OCI-LY3 (cell line): ENCODE data around the gene SRPK1.

Experiments used
- H2AFZ ChIP-seq: fragments of 200-600, 300-600 bp; shearing (Covaris generic); 2 replicates; pipeline ENCODE4 v1.6.0; 2014; ENCODE audit warnings: antibody characterized with exemption, low read depth, low read length
- H3K27ac ChIP-seq: fragments of 200-600, 300-600 bp; sonication (generic); 2 replicates; pipeline ENCODE4 v1.5.1; 2014; ENCODE audit warnings: mild to moderate bottlenecking, low read length, moderate library complexity, mixed read lengths
- H3K27me3 ChIP-seq: fragments of 200-600, 300-600 bp; sonication (generic); 2 replicates; pipeline ENCODE4 v1.6.1; 2014; ENCODE audit warnings: low read depth, low read length, mixed read lengths
- H3K36me3 ChIP-seq: fragments of 200-600, 300-600 bp; sonication (generic); replicated peaks from 2 replicates; pipeline ENCODE3; 2014; ENCODE audit warnings: low read depth, low read length, mixed read lengths
- H3K4me1 ChIP-seq: fragments of 300-600, 200-600 bp; sonication (generic); 2 replicates; pipeline ENCODE4 v1.6.1; 2014; ENCODE audit warnings: low read length, mixed read lengths
- H3K4me2 ChIP-seq: fragments of 200-600, 300-600 bp; sonication (generic); 2 replicates; pipeline ENCODE4 v1.6.1; 2014; ENCODE audit warnings: low read length, mixed read lengths
- H3K4me3 ChIP-seq: fragments of 300-600, 200-600 bp; sonication (generic); 2 replicates; pipeline ENCODE4 v1.5.1; 2014; ENCODE audit warnings: antibody characterized with exemption, mild to moderate bottlenecking, low read length, moderate library complexity
- H3K79me2 ChIP-seq: fragments of 300-600, 200-600 bp; shearing (Covaris generic); 2 replicates; pipeline ENCODE4 v1.6.1; 2014; ENCODE audit warnings: mild to moderate bottlenecking, low read length, mixed read lengths
- H3K9ac ChIP-seq: fragments of 300-600, 200-600 bp; shearing (Covaris generic); 2 replicates; pipeline ENCODE4 v1.6.0; 2014; ENCODE audit warnings: mild to moderate bottlenecking, low read length, moderate library complexity
- H3K9me3 ChIP-seq: fragments of 200-600, 300-600 bp; shearing (Covaris generic); 2 replicates; pipeline ENCODE4 v1.6.1; 2014; ENCODE audit warnings: low read length, mixed read lengths; ENCODE audit not compliant: insufficient read depth
- H4K20me1 ChIP-seq: fragments of 200-600, 300-600 bp; sonication (generic); 2 replicates; pipeline ENCODE4 v1.6.1; 2016; ENCODE audit warnings: low read length, mixed read lengths; ENCODE audit not compliant: insufficient read depth
- CTCF ChIP-seq: fragments of 200-600, 300-600 bp; sonication (generic); IDR thresholded peaks from 2 replicates; pipeline ENCODE4 v1.5.1; 2014; ENCODE audit warnings: antibody characterized with exemption, low read length, low read depth
- EZH2phosphoT487 ChIP-seq: fragments of 200-600 bp; shearing (Covaris generic); IDR thresholded peaks from 2 replicates; pipeline ENCODE4 v1.6.1; 2018; ENCODE audit warnings: antibody characterized with exemption, mixed run types, low read depth

Gene SRPK1

GRCh38 chr6:35839019-35839418, 81.9 kb downstream of the SRPK1 start:
- no peak overlapping the region for H2AFZ ChIP-seq
- no peaks in the 10 kb centered on the region for H3K4me1 ChIP-seq
- no peak overlapping the region for H3K27ac ChIP-seq
- no peak overlapping the region for H3K4me3 ChIP-seq
- peaks cover 73% of the 10 kb centered on the region for H3K36me3 ChIP-seq
- H3K4me2 ChIP-seq = no peak overlapping the region
- H3K9ac ChIP-seq = no peak overlapping the region
- no peak for TF ChIP-seq EZH2phosphoT487
- no peak for TF ChIP-seq CTCF
- H3K27me3 ChIP-seq = no peaks in the 10 kb centered on the region
- no peaks in the 10 kb centered on the region for H3K79me2 ChIP-seq
- no peaks in the 10 kb centered on the region for H4K20me1 ChIP-seq
- H3K9me3 ChIP-seq = no peaks in the 10 kb centered on the region

- TF ChIP-seq CTCF (no peak), EZH2phosphoT487 (no peak)
- Histone ChIP-seq H4K20me1 (no peaks in the 10 kb centered on the region), H3K79me2 (no peaks in the 10 kb centered on the region), H2AFZ (no peak overlapping the region), H3K36me3 (peaks cover 56% of the 10 kb centered on the region), H3K9ac (no peak overlapping the region), H3K4me2 (no peak overlapping the region), H3K9me3 (no peaks in the 10 kb centered on the region), H3K27me3 (no peaks in the 10 kb centered on the region), H3K4me1 (no peaks in the 10 kb centered on the region), H3K4me3 (no peak overlapping the region), H3K27ac (no peak overlapping the region)
Observed at GRCh38 chr6:35833536-35833935, 87.4 kb downstream of the SRPK1 start.

GRCh38 chr6:35831257-35832007, 89.5 kb downstream of the SRPK1 start:
- Histone ChIP-seq H3K36me3 (peaks cover 42% of the 10 kb centered on the region), H4K20me1 (no peaks in the 10 kb centered on the region), H3K4me2 (no peak overlapping the region), H3K4me1 (no peaks in the 10 kb centered on the region), H3K27ac (no peak overlapping the region), H3K79me2 (no peaks in the 10 kb centered on the region), H3K9me3 (no peaks in the 10 kb centered on the region), H2AFZ (no peak overlapping the region), H3K4me3 (no peak overlapping the region), H3K27me3 (no peaks in the 10 kb centered on the region), H3K9ac (no peak overlapping the region)
- TF ChIP-seq EZH2phosphoT487 (no peak), CTCF (no peak)

- no peaks in the 10 kb centered on the region for H3K27me3 ChIP-seq
- H3K4me2 ChIP-seq = no peak overlapping the region
- H3K79me2 ChIP-seq = no peaks in the 10 kb centered on the region
- no peak overlapping the region for H2AFZ ChIP-seq
- H3K27ac ChIP-seq = no peak overlapping the region
- no peaks in the 10 kb centered on the region for H4K20me1 ChIP-seq
- TF ChIP-seq EZH2phosphoT487 (no peak), CTCF (no peak)
- peaks cover 24% of the 10 kb centered on the region for H3K36me3 ChIP-seq
- no peak overlapping the region for H3K4me3 ChIP-seq
- H3K4me1 ChIP-seq = no peaks in the 10 kb centered on the region
- H3K9me3 ChIP-seq = no peaks in the 10 kb centered on the region
- no peak overlapping the region for H3K9ac ChIP-seq
Observed at GRCh38 chr6:35829306-35829705, 91.6 kb downstream of the SRPK1 start.
